Upper lobe of right lung (tissue), 1 donor: ENCODE results near the gene C4BPB. TPM values are rescaled to one million over a fixed set of nuclear protein-coding genes. Genes with fewer than 3 reads are reported as not detected.
A peak's percentile ranks its signal among the peaks of the same experiment; 100 is the strongest.

Experiments
- ATAC-seq: fragments of 200-7000 bp; cut with Tn5 transposase; one replicate; pipeline ENCODE4 v1.9.1; 2020; ENCODE audit warnings: mild to moderate bottlenecking, moderate library complexity
- DNase-seq: peaks from one replicate; pipeline ENCODE4 v3.0.0-alpha.2; 2020
- H3K27ac ChIP-seq: fragments of 200-600 bp; one replicate; pipeline ENCODE4 v1.8.0; 2022
- H3K27me3 ChIP-seq: fragments of 200-600 bp; one replicate; pipeline ENCODE4 v1.8.0; 2022; ENCODE audit warnings: mild to moderate bottlenecking
- H3K36me3 ChIP-seq: fragments of 200-600 bp; one replicate; pipeline ENCODE4 v1.8.0; 2022
- H3K4me1 ChIP-seq: fragments of 200-600 bp; one replicate; pipeline ENCODE4 v1.8.0; 2022
- H3K4me3 ChIP-seq: fragments of 200-600 bp; one replicate; pipeline ENCODE4 v1.8.0; 2022; ENCODE audit warnings: mild to moderate bottlenecking
- H3K9me3 ChIP-seq: fragments of 200-600 bp; one replicate; pipeline ENCODE4 v1.8.0; 2022
- CTCF ChIP-seq: fragments of 200-600 bp; IDR thresholded peaks from one replicate; pipeline ENCODE4 v1.8.0; 2022; ENCODE audit warnings: antibody characterized with exemption
- intact Hi-C: fragments of 100-400 bp; cut with DNase I; formaldehyde crosslinking; loops from one replicate; pipeline ENCODE4 v1.11.0; 2022
- total RNA-seq: library from RNA; stranded (reverse); fragmentation: NEBNext Ultra II Directional; extraction: Animal tissue kit (Norgen Biotek cat#: 25700); gene quantifications from one replicate; pipeline ENCODE4 v1.2.1, GENCODE V29; 2021
- donor health status: DM: no; HTN: yes; CAD: no; lungs with severe emphysema.

The C4BPB gene
- total RNA-seq, 1 donor from 2014 or later: 6.6 TPM

- Histone ChIP-seq H3K4me3 (no peak overlapping the region), H3K9me3 (peaks cover 15% of the 10 kb centered on the region), H3K27me3 (no peaks in the 10 kb centered on the region), H3K36me3 (no peaks in the 10 kb centered on the region), H3K4me1 (peaks cover 4% of the 10 kb centered on the region), H3K27ac (no peak overlapping the region)
- intact Hi-C loops: no loop called here
- no peak for ATAC-seq
- no peak for TF ChIP-seq CTCF
- no peak for DNase-seq
These were observed 41.8 kb downstream of the C4BPB start for GRCh38 chr1:207130252-207131036.

DNA sequence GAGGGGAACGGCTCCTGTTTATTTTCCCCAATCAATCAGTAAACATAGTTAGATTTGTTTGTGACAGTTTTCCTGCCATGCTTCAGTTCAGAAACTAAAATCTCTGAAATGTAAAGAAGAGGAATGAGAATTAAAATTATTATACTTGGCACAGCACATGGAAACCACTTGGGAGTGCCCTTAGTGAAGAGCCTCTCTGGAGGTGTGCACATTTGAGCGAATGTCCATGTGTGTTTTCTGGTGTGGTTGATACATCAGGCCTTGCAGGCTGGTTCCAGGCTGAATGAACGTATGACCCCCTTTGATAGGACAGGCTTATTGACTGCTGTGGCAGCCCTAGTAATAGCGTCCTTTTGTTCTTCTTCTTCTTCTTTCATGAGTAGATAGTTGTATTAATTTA, 42.5 kb downstream of the C4BPB start:
- Histone ChIP-seq H3K27ac (no peak overlapping the region), H3K27me3 (no peaks in the 10 kb centered on the region), H3K9me3 (peaks cover 15% of the 10 kb centered on the region), H3K4me3 (no peak overlapping the region), H3K36me3 (no peaks in the 10 kb centered on the region), H3K4me1 (peaks cover 4% of the 10 kb centered on the region)
- no peak for ATAC-seq
- no peak for DNase-seq
- TF ChIP-seq CTCF: no peak
- intact Hi-C loops: no loop called here

GRCh38 chr1:207134581-207134980, 45.9 kb downstream of the C4BPB start:
- DNase-seq (no peak), ATAC-seq (peak; percentile 23)
- intact Hi-C loops: no loop called here
- H3K27ac ChIP-seq: no peak overlapping the region
- TF ChIP-seq CTCF: no peak
- H3K4me1 ChIP-seq: peaks cover 4% of the 10 kb centered on the region
- H3K27me3 ChIP-seq: no peaks in the 10 kb centered on the region
- H3K9me3 ChIP-seq: peaks cover 6% of the 10 kb centered on the region
- H3K4me3 ChIP-seq: no peak overlapping the region
- no peaks in the 10 kb centered on the region for H3K36me3 ChIP-seq

DNA sequence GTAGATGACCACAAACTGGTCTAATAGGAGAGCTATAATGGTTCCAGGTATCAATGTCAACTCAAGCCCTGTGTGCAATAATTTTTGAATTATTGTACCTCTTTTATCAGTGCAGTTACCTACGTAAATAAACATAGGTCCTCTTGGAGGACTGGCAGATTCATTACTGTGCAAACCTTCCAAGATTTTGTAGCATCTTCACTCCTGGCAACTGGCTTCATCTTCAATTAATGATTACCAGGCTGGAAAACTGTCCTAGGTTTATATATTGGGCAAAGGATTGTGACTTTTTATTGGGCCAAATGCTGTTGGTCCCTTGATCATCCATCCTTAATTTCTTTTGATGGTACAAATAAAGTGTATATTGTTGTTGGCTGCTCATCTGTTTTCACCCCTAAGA, 51.0 kb downstream of the C4BPB start:
- Histone ChIP-seq H3K4me1 (peaks cover 4% of the 10 kb centered on the region), H3K27me3 (no peaks in the 10 kb centered on the region), H3K36me3 (no peaks in the 10 kb centered on the region), H3K9me3 (no peaks in the 10 kb centered on the region), H3K27ac (no peak overlapping the region), H3K4me3 (no peak overlapping the region)
- no peak for TF ChIP-seq CTCF
- ATAC-seq (no peak), DNase-seq (no peak)
- intact Hi-C loops: no loop called here

DNA sequence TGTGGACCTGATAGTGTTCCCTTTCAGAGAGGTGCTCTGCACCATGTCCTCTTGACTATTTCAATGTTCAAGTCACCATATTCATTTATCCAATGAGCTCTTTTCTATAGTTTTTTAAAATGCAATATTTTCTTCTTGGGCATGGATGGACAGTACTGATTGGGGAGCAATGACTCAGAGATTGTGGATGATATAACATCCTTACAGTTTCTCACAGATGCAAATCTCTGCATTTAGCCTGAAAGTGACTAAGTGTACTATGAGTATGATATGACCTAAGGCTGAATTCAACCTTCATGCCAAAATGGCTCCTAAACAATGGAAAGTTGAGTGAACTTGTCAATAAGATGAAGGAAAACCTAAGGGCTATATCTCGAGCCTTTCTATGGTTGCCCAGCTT, 51.9 kb downstream of the C4BPB start:
- Histone ChIP-seq H3K27ac (no peak overlapping the region), H3K4me1 (no peaks in the 10 kb centered on the region), H3K27me3 (no peaks in the 10 kb centered on the region), H3K4me3 (no peak overlapping the region), H3K36me3 (no peaks in the 10 kb centered on the region), H3K9me3 (no peaks in the 10 kb centered on the region)
- no peak for TF ChIP-seq CTCF
- intact Hi-C loops: no loop called here
- no peak for ATAC-seq
- no peak for DNase-seq
